CD4-positive, alpha-beta T cell treated with Interleukin-15 for 4 hours (primary cell): ENCODE measurements around the gene PAM.
A peak's percentile ranks its signal among the peaks of the same experiment; 100 is the strongest.

Experiments
- DNase-seq: peaks from one replicate; pipeline ENCODE4 v3.0.0-alpha.2; 2020; ENCODE audit warnings: low spot score

PAM gene

GRCh38 chr5:102754767-102755431, at the start of gene PAM:
Gene PAM (plus strand): TSS chr5:102755305. CDS start chr5:102866196, 110,891 bp downstream.
- DNase-seq = peak; percentile 63

GRCh38 chr5:102711525-102712385, 43.4 kb upstream of the PAM start:
- no peak for DNase-seq

GRCh38 chr5:102713278-102713677, 41.8 kb upstream of the PAM start:
- DNase-seq = no peak

- DNase-seq = no peak
These were observed 41.3 kb upstream of the PAM start for GRCh38 chr5:102713682-102714231.

- DNase-seq = no peak
These were observed 39.9 kb upstream of the PAM start for GRCh38 chr5:102715082-102715807.

GRCh38 chr5:102716017-102716416, 39.1 kb upstream of the PAM start:
- DNase-seq = no peak

- DNase-seq = no peak
These were observed 36.3 kb upstream of the PAM start for GRCh38 chr5:102718819-102719218.

GRCh38 chr5:102719886-102720285, 35.2 kb upstream of the PAM start:
- no peak for DNase-seq

- no peak for DNase-seq
These were observed 34.1 kb upstream of the PAM start for GRCh38 chr5:102720969-102721368.

- no peak for DNase-seq
These were observed 32.2 kb upstream of the PAM start for GRCh38 chr5:102722931-102723330.

- no peak for DNase-seq
These were observed 23.4 kb upstream of the PAM start for GRCh38 chr5:102731693-102732092.

GRCh38 chr5:102733534-102733933, 21.6 kb upstream of the PAM start:
- no peak for DNase-seq

GRCh38 chr5:102737161-102737560, 17.9 kb upstream of the PAM start:
- DNase-seq = no peak

- DNase-seq = no peak
These were observed 17.2 kb upstream of the PAM start for GRCh38 chr5:102737805-102738469.

- DNase-seq = no peak
These were observed 14.6 kb upstream of the PAM start for GRCh38 chr5:102740515-102740914.

- no peak for DNase-seq
These were observed 12.9 kb upstream of the PAM start for GRCh38 chr5:102742215-102742614.

GRCh38 chr5:102743900-102744299, 11.2 kb upstream of the PAM start:
- DNase-seq = no peak

GRCh38 chr5:102747386-102748166, 7.5 kb upstream of the PAM start:
- DNase-seq = no peak

GRCh38 chr5:102749416-102750030, 5.6 kb upstream of the PAM start:
- no peak for DNase-seq

- DNase-seq = no peak
These were observed 4.8 kb upstream of the PAM start for GRCh38 chr5:102750151-102750834.
